PFSK-1 (cell line): ENCODE results near the gene OPCML.

Source experiments
- FOXP2 ChIP-seq: optimal IDR thresholded peaks from 2 replicates; pipeline ENCODE3; 2011; ENCODE audit warnings: borderline replicate concordance, control low read depth, inconsistent platforms; ENCODE audit not compliant: insufficient read depth; ENCODE audit errors: extremely low read length, extremely low read depth
- POLR2AphosphoS5 ChIP-seq: IDR thresholded peaks from 2 replicates; pipeline ENCODE4 v1.6.1; 2012; ENCODE audit warnings: low read depth, mild to moderate bottlenecking, control low read depth, low read length, moderate library complexity
- REST ChIP-seq, 2 experiments: IDR thresholded peaks; 2 replicates each; pipeline versions ENCODE4 v1.6.1 to v1.8.0; 2011 to 2012; ENCODE audit warnings: low read depth in 2 of 2, low read length in 2 of 2, control low read depth in 1 of 2, inconsistent platforms in 1 of 2, mild to moderate bottlenecking in 1 of 2, moderate library complexity in 1 of 2; ENCODE audit not compliant: insufficient read depth in 1 of 2
- SIN3A ChIP-seq: IDR thresholded peaks from 2 replicates; pipeline ENCODE4 v1.6.1; 2012; ENCODE audit warnings: mild to moderate bottlenecking, low read length, moderate library complexity, borderline replicate concordance; ENCODE audit not compliant: insufficient read depth
- TAF1 ChIP-seq: IDR thresholded peaks from 2 replicates; pipeline ENCODE4 v1.6.1; 2012; ENCODE audit warnings: low read length, control low read depth, borderline replicate concordance; ENCODE audit not compliant: insufficient read depth

OPCML gene

GRCh38 chr11:133576351-133576750, 44.0 kb upstream of the OPCML start:
- no peak for TF ChIP-seq FOXP2
- no peak for TF ChIP-seq TAF1
- no peak for TF ChIP-seq POLR2AphosphoS5

- TF ChIP-seq SIN3A = no peak
- no peak for TF ChIP-seq TAF1
- no peak for TF ChIP-seq POLR2AphosphoS5
- no peak for TF ChIP-seq REST (IDR thresholded peaks at IDR 0.05; ENCODE audit: insufficient read depth in 1 of 2, low read depth in 2 of 2, low read length in 2 of 2)
- TF ChIP-seq FOXP2 = no peak
These were observed 40.8 kb upstream of the OPCML start for GRCh38 chr11:133573081-133573480.

- TF ChIP-seq SIN3A = no peak
- TF ChIP-seq REST (IDR thresholded peaks at IDR 0.05; ENCODE audit: insufficient read depth in 1 of 2, low read depth in 2 of 2, low read length in 2 of 2) = no peak
- no peak for TF ChIP-seq FOXP2
- TF ChIP-seq POLR2AphosphoS5 = no peak
These were observed 38.1 kb upstream of the OPCML start for GRCh38 chr11:133570376-133570775.

- TF ChIP-seq TAF1 (no peak), SIN3A (no peak), REST (IDR thresholded peaks at IDR 0.05; ENCODE audit: insufficient read depth in 1 of 2, low read depth in 2 of 2, low read length in 2 of 2) (no peak)
These were observed 31.3 kb upstream of the OPCML start for GRCh38 chr11:133563505-133564025.

- no peak for TF ChIP-seq FOXP2
- no peak for TF ChIP-seq SIN3A
- no peak for TF ChIP-seq REST (IDR thresholded peaks at IDR 0.05; ENCODE audit: insufficient read depth in 1 of 2, low read depth in 2 of 2, low read length in 2 of 2)
- TF ChIP-seq TAF1 = no peak
- TF ChIP-seq POLR2AphosphoS5 = no peak
These were observed 28.2 kb upstream of the OPCML start for GRCh38 chr11:133560472-133560855.
